Activated naive CD4-positive, alpha-beta T cell treated with anti-CD3 and anti-CD28 coated beads, Interleukin-2, amount 50 U/mL, for 72 hours (primary cell): ENCODE results near the gene JSRP1. TPM values are rescaled to one million over a fixed set of nuclear protein-coding genes. Genes with fewer than 3 reads are reported as not detected.

ENCODE experiments used
- ATAC-seq, 2 donors: fragments of 150-1000 bp; cut with Tn5 transposase; 2 replicates each; pipeline ENCODE4 v1.10.0; 2021; ENCODE audit warnings: mild to moderate bottlenecking in 2 of 2, moderate library complexity in 2 of 2
- DNase-seq, 2 donors: peaks; one replicate each; pipeline ENCODE4 v3.0.0; 2021 to 2022; ENCODE audit warnings: low spot score in 2 of 2
- H3K27ac Mint-ChIP-seq, 2 donors: one replicate each; pipeline ENCODE4 v1.8.0; 2022; ENCODE audit warnings: mild to moderate bottlenecking in 2 of 2, mixed read lengths in 2 of 2
- H3K36me3 Mint-ChIP-seq, 2 donors: one replicate each; pipeline ENCODE4 v1.8.0; 2022; ENCODE audit warnings: mixed read lengths in 2 of 2
- H3K9me3 Mint-ChIP-seq, 2 donors: one replicate each; pipeline ENCODE4 v1.8.0; 2022; ENCODE audit warnings: mixed read lengths in 2 of 2
- total RNA-seq, 2 donors: library from RNA; stranded (reverse); gene quantifications; one replicate each; pipeline ENCODE4 v1.2.3, GENCODE V29; 2022

JSRP1 gene
- total RNA-seq, 2 donors from 2014 or later, result 0.39 to 0.56 TPM

GRCh38 chr19:2252797-2253105, 3.5 kb downstream of the JSRP1 start:
- Mint-ChIP-seq H3K36me3 (no peaks in the 10 kb centered on the region), H3K27ac (peak overlapping the region in 1 of 2 donors; percentile 29), H3K9me3 (no peaks in the 10 kb centered on the region)
- ATAC-seq (no peak), DNase-seq (no peak)

GRCh38 chr19:2252055-2252796, 4.0 kb downstream of the JSRP1 start:
- ATAC-seq, result no peak
- Mint-ChIP-seq H3K36me3 (no peaks in the 10 kb centered on the region), H3K27ac (peak overlapping the region in 1 of 2 donors; percentile 29), H3K9me3 (no peaks in the 10 kb centered on the region)
- DNase-seq, result no peak

DNA sequence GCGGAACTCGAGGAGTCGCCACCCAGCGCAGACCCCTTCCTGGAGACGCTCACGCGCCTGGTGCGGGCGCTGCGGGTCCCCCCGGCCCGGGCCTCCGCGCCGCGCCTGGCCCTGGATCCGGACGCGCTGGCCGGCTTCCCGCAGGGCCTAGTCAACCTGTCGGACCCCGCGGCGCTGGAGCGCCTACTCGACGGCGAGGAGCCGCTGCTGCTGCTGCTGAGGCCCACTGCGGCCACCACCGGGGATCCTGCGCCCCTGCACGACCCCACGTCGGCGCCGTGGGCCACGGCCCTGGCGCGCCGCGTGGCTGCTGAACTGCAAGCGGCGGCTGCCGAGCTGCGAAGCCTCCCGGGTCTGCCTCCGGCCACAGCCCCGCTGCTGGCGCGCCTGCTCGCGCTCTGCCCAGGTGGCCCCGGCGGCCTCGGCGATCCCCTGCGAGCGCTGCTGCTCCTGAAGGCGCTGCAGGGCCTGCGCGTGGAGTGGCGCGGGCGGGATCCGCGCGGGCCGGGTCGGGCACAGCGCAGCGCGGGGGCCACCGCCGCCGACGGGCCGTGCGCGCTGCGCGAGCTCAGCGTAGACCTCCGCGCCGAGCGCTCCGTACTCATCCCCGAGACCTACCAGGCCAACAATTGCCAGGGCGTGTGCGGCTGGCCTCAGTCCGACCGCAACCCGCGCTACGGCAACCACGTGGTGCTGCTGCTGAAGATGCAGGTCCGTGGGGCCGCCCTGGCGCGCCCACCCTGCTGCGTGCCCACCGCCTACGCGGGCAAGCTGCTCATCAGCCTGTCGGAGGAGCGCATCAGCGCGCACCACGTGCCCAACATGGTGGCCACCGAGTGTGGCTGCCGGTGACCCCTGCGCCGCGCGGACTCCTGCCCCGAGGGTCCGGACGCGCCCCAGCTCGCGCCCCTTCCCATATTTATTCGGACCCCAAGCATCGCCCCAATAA, 4.8 kb downstream of the JSRP1 start:
- no peak for DNase-seq

DNA sequence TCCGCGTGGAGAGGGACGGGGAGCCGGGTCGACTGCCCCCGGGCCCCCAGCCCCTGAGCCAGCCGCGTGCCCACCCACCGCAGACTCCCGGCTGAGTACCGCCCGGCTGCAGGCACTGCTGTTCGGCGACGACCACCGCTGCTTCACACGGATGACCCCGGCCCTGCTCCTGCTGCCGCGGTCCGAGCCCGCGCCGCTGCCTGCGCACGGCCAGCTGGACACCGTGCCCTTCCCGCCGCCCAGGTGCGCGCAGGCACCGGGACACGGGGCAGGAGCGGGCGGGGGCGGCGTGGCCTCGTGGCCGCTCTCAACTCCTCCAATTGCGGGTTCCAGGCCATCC, 5.5 kb downstream of the JSRP1 start:
- Mint-ChIP-seq H3K9me3 (no peaks in the 10 kb centered on the region), H3K36me3 (peaks cover 2 to 4% of the 10 kb centered on the region in 2 donors), H3K27ac (no peak overlapping the region)
- ATAC-seq (peak in 1 of 2 donors; percentile 7), DNase-seq (no peak)

More for the DNA sequence above, 4.8 kb downstream of the JSRP1 start:
- peak; percentile 10 to 11 for ATAC-seq
- no peak overlapping the region for H3K27ac Mint-ChIP-seq
- H3K36me3 Mint-ChIP-seq, result no peaks in the 10 kb centered on the region
- H3K9me3 Mint-ChIP-seq, result no peaks in the 10 kb centered on the region

- no peaks in the 10 kb centered on the region for H3K9me3 Mint-ChIP-seq
- peaks cover 5 to 9% of the 10 kb centered on the region in 2 donors for H3K36me3 Mint-ChIP-seq
- DNase-seq, result no peak
- peak in 1 of 2 donors; percentile 24 for ATAC-seq
- H3K27ac Mint-ChIP-seq, result peak overlapping the region in 1 of 2 donors; percentile 65
Observed at GRCh38 chr19:2249880-2250765, 6.1 kb downstream of the JSRP1 start.

DNA sequence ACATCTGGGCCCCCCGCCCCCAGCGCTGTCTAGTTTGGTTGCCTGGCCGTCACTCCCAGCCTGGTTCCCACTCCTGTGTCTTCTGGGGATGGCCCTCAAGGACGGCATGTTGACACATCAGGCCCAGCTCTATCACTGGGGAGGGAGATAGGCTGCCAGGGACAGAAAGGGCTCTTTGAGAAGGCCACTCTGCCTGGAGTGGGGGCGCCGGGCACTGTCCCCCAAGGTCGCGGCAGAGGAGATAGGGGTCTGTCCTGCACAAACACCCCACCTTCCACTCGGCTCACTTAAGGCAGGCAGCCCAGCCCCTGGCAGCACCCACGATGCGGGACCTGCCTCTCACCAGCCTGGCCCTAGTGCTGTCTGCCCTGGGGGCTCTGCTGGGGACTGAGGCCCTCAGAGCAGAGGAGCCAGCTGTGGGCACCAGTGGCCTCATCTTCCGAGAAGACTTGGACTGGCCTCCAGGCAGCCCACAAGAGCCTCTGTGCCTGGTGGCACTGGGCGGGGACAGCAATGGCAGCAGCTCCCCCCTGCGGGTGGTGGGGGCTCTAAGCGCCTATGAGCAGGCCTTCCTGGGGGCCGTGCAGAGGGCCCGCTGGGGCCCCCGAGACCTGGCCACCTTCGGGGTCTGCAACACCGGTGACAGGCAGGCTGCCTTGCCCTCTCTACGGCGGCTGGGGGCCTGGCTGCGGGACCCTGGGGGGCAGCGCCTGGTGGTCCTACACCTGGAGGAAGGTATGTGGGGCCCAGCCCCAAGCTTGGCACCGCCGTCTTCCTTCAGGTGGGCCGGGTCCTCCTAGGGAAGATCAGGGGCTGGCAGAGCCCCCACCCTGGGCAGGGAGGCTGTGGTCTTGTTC, 7.0 kb downstream of the JSRP1 start, which contains the start of gene AMH:
TSS of gene AMH (plus strand) at position 314 of the 857 bp plus-strand sequence. CDS start at position 324, 10 bp downstream.
- H3K36me3 Mint-ChIP-seq, result peaks cover 5 to 9% of the 10 kb centered on the region in 2 donors
- DNase-seq, result no peak
- H3K9me3 Mint-ChIP-seq, result no peaks in the 10 kb centered on the region
- peak within 1 kb of the TSS in 1 of 2 donors; percentile 65 for H3K27ac Mint-ChIP-seq
- ATAC-seq, result no peak

GRCh38 chr19:2248136-2249009, 7.8 kb downstream of the JSRP1 start:
- ATAC-seq, result no peak
- Mint-ChIP-seq H3K9me3 (no peaks in the 10 kb centered on the region), H3K36me3 (peaks cover 8 to 9% of the 10 kb centered on the region in 2 donors), H3K27ac (no peak overlapping the region)
- no peak for DNase-seq

DNA sequence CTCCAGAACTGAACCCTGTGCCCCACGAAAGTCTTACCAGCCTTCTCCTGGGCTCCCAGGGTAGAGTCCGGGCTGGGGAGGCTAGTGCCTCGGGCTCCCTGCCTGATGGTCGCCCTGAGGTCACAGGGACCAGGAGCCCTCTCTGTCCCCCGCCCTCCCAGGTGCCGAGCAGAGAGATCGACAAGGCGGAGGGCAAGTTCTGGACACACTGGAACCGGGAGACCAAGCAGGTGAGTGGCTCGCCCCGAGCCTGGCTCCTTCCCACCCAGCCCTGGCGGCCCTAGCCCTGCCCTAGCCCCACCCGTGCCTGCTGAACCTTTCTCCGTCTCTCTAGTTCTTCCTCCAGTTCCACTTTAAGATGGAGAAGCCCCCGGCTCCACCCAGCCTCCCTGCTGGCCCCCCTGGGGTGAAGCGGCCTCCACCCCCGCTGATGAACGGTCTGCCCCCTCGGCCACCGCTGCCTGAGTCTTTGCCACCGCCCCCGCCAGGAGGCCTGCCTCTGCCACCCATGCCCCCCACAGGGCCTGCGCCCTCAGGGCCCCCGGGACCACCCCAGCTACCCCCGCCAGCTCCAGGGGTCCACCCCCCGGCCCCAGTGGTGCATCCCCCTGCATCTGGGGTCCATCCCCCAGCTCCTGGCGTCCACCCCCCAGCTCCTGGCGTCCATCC, 8.7 kb downstream of the JSRP1 start:
- no peak overlapping the region for H3K27ac Mint-ChIP-seq
- ATAC-seq (no peak), DNase-seq (no peak)
- no peaks in the 10 kb centered on the region for H3K9me3 Mint-ChIP-seq
- H3K36me3 Mint-ChIP-seq, result peaks cover 11 to 13% of the 10 kb centered on the region in 2 donors

- DNase-seq (no peak), ATAC-seq (no peak)
- Mint-ChIP-seq H3K27ac (no peak overlapping the region), H3K36me3 (peaks cover 15 to 16% of the 10 kb centered on the region in 2 donors), H3K9me3 (no peaks in the 10 kb centered on the region)
Observed at GRCh38 chr19:2246801-2247361, 9.3 kb downstream of the JSRP1 start.

DNA sequence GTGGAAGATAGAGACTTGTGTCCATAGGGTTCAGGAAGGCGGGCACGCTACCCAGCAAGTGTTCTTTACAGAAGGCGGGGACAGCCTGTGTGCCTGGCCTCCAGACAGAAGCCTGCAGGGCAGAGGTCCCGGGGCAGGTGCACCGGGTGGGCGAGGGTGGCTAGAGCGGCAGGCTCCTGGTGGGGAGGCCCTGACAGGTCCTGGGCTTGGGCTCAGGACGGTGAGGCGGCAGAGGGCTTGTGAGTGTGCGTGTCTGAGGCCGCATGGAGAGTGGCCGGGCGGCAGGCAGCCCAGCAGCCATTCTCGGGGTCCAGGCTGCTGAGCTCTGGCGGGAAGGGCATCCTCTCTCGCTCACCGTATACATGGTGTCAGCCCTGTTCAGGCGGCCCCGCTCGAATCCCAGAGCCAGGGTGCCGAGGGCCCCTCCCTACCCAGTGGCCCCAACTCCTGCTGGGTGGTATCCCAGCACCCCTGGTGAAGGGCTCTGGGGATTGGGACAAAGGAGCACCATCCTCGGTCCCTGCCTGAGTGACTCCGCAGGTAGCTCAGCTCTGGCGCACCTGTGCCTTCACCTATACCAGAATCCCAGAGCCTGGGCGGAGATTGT, 10.1 kb downstream of the JSRP1 start:
- Mint-ChIP-seq H3K27ac (no peak overlapping the region), H3K36me3 (peaks cover 15 to 16% of the 10 kb centered on the region in 2 donors), H3K9me3 (no peaks in the 10 kb centered on the region)
- ATAC-seq, result no peak
- no peak for DNase-seq

DNA sequence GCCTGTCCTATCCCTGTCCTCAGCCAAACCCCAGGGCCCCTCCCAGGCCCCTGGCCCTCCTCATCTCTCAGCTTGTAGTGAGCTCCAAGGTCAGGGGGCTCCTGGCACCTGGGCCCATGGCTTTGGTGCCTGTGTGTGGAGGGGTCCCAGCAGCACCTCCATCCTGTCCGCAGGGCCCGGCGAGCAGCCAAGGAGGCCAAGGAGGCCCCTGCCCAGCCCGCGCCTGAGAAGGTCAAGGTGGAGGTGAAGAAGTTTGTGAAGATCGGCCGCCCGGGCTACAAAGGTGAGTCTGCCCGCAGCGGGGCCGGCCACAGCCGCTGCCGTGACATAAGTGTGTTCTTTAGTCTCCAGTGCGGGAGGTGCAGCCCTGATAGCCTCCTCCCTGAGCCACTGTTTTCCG, 10.9 kb downstream of the JSRP1 start:
- ATAC-seq (no peak), DNase-seq (no peak)
- Mint-ChIP-seq H3K27ac (no peak overlapping the region), H3K36me3 (peaks cover 19% of the 10 kb centered on the region in 2 donors), H3K9me3 (no peaks in the 10 kb centered on the region)

DNA sequence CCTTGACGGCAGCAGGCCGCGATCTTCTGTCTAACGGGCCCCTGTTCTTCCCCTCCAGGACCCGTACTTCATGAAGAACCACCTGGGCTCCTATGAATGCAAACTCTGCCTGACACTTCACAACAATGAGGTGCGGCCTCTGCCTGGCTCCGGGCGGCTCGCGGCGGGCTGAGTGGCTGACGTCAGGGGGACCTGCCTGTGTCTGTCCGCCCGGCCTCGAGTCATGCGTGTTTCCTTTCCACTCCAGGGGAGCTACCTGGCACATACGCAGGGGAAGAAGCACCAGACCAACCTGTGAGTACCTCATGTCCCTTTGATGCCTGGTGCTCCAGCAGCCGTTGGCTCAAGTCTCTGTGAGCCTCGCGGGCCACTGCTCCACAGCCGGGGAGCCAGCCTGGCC, 11.7 kb downstream of the JSRP1 start:
- Mint-ChIP-seq H3K9me3 (no peaks in the 10 kb centered on the region), H3K27ac (no peak overlapping the region), H3K36me3 (peaks cover 25 to 27% of the 10 kb centered on the region in 2 donors)
- DNase-seq (no peak), ATAC-seq (no peak)

DNA sequence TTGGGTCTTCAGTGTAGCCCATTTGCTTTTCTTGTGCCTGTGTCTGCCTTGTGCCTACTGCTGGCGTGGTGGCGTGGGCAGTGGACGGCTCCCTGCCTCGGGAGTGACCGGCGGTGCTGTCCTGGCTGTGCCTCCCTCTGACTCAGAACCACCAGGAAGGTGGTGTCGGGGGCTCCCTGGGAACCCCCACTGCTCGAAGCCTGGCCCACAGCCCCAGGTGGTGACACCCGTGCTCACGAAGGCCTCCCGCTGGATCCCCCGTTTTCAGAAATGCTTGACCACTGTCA, 12.1 kb downstream of the JSRP1 start:
- no peak for ATAC-seq
- no peak for DNase-seq
- Mint-ChIP-seq H3K27ac (no peak overlapping the region), H3K36me3 (peaks cover 27 to 31% of the 10 kb centered on the region in 2 donors), H3K9me3 (no peaks in the 10 kb centered on the region)
